Liver (tissue), 9 donors: ENCODE results near the gene MIF4GD. TPM values are rescaled to one million over a fixed set of nuclear protein-coding genes. Genes with fewer than 3 reads are reported as not detected.

ENCODE experiments used
- DNase-seq: peaks from one replicate; pipeline ENCODE4 v3.0.0-alpha.2; 2017; ENCODE audit warnings: low spot score
- H3K27ac ChIP-seq, 2 donors: one replicate each; pipeline ENCODE4 v1.7.0; 2013; ENCODE audit warnings: inconsistent platforms in 2 of 2, low read length in 2 of 2, control low read depth in 1 of 2, low read depth in 1 of 2, mild to moderate bottlenecking in 1 of 2
- H3K27me3 ChIP-seq, 4 donors: one replicate each; pipeline versions ENCODE4 v1.6.1 to v1.7.0; 2013; ENCODE audit warnings: low read length in 3 of 4, inconsistent platforms in 1 of 4, mild to moderate bottlenecking in 1 of 4, moderate library complexity in 1 of 4; ENCODE audit not compliant: control insufficient read depth in 4 of 4, insufficient read depth in 4 of 4
- H3K36me3 ChIP-seq, 4 donors: one replicate each; pipeline versions ENCODE4 v1.6.1 to v1.7.0; 2013; ENCODE audit warnings: low read length in 3 of 4, mild to moderate bottlenecking in 3 of 4, low read depth in 1 of 4, moderate library complexity in 1 of 4; ENCODE audit not compliant: control insufficient read depth in 4 of 4, insufficient read depth in 3 of 4
- H3K4me1 ChIP-seq, 4 donors: one replicate each; pipeline versions ENCODE4 v1.6.1 to v1.7.0; 2013; ENCODE audit warnings: low read length in 3 of 4, mild to moderate bottlenecking in 3 of 4, moderate library complexity in 1 of 4; ENCODE audit not compliant: control insufficient read depth in 4 of 4, insufficient read depth in 4 of 4
- H3K4me3 ChIP-seq, 3 donors: one replicate each; pipeline versions ENCODE4 v1.6.1 to v1.7.0; 2013; ENCODE audit warnings: low read length in 3 of 3, control low read depth in 1 of 3, low read depth in 1 of 3, mild to moderate bottlenecking in 1 of 3
- H3K9ac ChIP-seq, 2 donors: one replicate each; pipeline ENCODE4 v1.7.0; 2013; ENCODE audit warnings: low read length in 2 of 2, mild to moderate bottlenecking in 2 of 2, moderate library complexity in 2 of 2, control low read depth in 1 of 2, low read depth in 1 of 2
- H3K9me3 ChIP-seq, 4 donors: one replicate each; pipeline versions ENCODE4 v1.6.1 to v1.7.0; 2013; ENCODE audit warnings: low read length in 3 of 4; ENCODE audit not compliant: control insufficient read depth in 4 of 4
- ATF3 ChIP-seq: IDR thresholded peaks from 2 replicates; pipeline ENCODE4 v1.6.1; 2016; ENCODE audit warnings: antibody characterized with exemption
- EGR1 ChIP-seq, 2 donors: IDR thresholded peaks; 2 replicates each; pipeline ENCODE4 v1.6.1; 2016 to 2018; ENCODE audit warnings: antibody characterized with exemption in 2 of 2, low read depth in 2 of 2
- FOXA2 ChIP-seq: IDR thresholded peaks from 2 replicates; pipeline ENCODE4 v1.6.1; 2016; ENCODE audit warnings: antibody characterized with exemption
- HNF4A ChIP-seq, 2 donors: conservative IDR thresholded peaks; 2 replicates each; pipeline ENCODE4 v1.6.1; 2016; ENCODE audit warnings: antibody characterized with exemption in 2 of 2, mild to moderate bottlenecking in 2 of 2
- JUND ChIP-seq, 2 donors: IDR thresholded peaks; 2 replicates each; pipeline ENCODE4 v1.6.1; 2016; ENCODE audit warnings: antibody characterized with exemption in 2 of 2
- MAX ChIP-seq: IDR thresholded peaks from 2 replicates; pipeline ENCODE4 v1.6.1; 2016; ENCODE audit warnings: antibody characterized with exemption
- NR2F2 ChIP-seq: IDR thresholded peaks from 2 replicates; pipeline ENCODE4 v1.6.1; 2016; ENCODE audit warnings: antibody characterized with exemption
- RAD21 ChIP-seq, 2 donors: IDR thresholded peaks; 2 replicates each; pipeline ENCODE4 v1.6.1; 2016; ENCODE audit warnings: antibody characterized with exemption in 2 of 2, mild to moderate bottlenecking in 2 of 2
- REST ChIP-seq: IDR thresholded peaks from 2 replicates; pipeline ENCODE4 v1.6.1; 2016; ENCODE audit warnings: antibody characterized with exemption, mild to moderate bottlenecking
- RXRA ChIP-seq, 2 donors: IDR thresholded peaks; 2 replicates each; pipeline ENCODE4 v1.6.1; 2017 to 2018; ENCODE audit warnings: antibody characterized with exemption in 2 of 2, mild to moderate bottlenecking in 1 of 2
- SP1 ChIP-seq: IDR thresholded peaks from 2 replicates; pipeline ENCODE4 v1.6.1; 2018; ENCODE audit warnings: antibody characterized with exemption, mild to moderate bottlenecking
- TAF1 ChIP-seq: conservative IDR thresholded peaks from 2 replicates; pipeline ENCODE4 v1.6.1; 2016; ENCODE audit warnings: antibody characterized with exemption, mild to moderate bottlenecking
- YY1 ChIP-seq: IDR thresholded peaks from 2 replicates; pipeline ENCODE4 v1.6.1; 2016; ENCODE audit warnings: antibody characterized with exemption, mild to moderate bottlenecking
- WGBS: extraction: QIAGEN DNeasy Blood & Tissue Kit; methylation state at CpG from one replicate; pipeline ENCODE4 v1.1.7; 2013; 5-methylcytosine and 5-hydroxymethylcytosine counted together
- polyA plus RNA-seq, 2 donors: library from polyadenylated mRNA; stranded (reverse) in 1 of 2; unstranded in 1 of 2; fragments of 200-250 nt in 1 of 2; fragments of >200 nt in 1 of 2; fragmentation: Nextera tagmentation in 1 of 2; extraction: Ambion mirVana in 1 of 2; gene quantifications; one replicate each; pipeline versions ENCODE4 v1.2.1 to v1.2.3, GENCODE V29; 2013 to 2015
- total RNA-seq, 2 donors: library from RNA; depleted of rRNA; stranded (reverse); fragments of >200 nt; gene quantifications; one replicate each; pipeline ENCODE4 v1.2.3, GENCODE V29; 2014
- TF ChIP-seq, protein P1 (sequence below): fragments of 150-350 bp; IDR thresholded peaks from 2 replicates; pipeline ENCODE4 v1.5.1; 2017; ENCODE audit warnings: improper control_type of control experiment, low read depth, low read length; ENCODE audit not compliant: missing input control
- donor health status: healthy.
- donor health status: healthy.
- donor health status: healthy.
- donor health status: healthy.
- donor health status: healthy.

The MIF4GD gene
- total and polyA plus RNA-seq, 4 donors = 6.2 to 13.6 (median 9.7) TPM

DNA sequence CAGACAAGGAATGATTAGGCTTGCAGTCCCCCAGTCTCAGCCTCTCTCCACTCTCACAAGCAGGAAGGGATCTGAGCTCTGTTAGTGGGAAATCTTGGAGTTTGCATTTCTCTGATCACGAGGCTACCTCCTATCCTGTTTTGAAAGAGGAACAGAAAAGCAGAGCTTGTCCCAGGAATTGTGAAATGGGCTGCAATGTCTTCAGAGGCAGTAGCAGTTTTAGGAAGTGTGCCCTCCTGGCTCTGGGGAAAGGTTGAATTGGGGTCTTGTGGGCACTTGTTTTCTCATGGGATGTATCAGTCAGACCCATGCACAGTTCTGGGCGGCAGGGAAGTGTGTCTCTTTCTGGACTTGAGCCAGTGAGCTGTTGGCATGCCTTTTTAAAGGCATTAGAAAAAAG is 42.7 kb downstream of the MIF4GD start:
- Histone ChIP-seq H3K4me3 (no peak overlapping the region), H3K4me1 (no peaks in the 10 kb centered on the region), H3K9me3 (no peaks in the 10 kb centered on the region), H3K36me3 (peaks cover 10 to 72% (median 46%) of the 10 kb centered on the region in 4 donors), H3K27me3 (no peaks in the 10 kb centered on the region), H3K9ac (no peak overlapping the region), H3K27ac (no peak overlapping the region)
- WGBS = 59% methylated on average over 2 of the region's 2 CpGs
- TF ChIP-seq, protein P1, sequence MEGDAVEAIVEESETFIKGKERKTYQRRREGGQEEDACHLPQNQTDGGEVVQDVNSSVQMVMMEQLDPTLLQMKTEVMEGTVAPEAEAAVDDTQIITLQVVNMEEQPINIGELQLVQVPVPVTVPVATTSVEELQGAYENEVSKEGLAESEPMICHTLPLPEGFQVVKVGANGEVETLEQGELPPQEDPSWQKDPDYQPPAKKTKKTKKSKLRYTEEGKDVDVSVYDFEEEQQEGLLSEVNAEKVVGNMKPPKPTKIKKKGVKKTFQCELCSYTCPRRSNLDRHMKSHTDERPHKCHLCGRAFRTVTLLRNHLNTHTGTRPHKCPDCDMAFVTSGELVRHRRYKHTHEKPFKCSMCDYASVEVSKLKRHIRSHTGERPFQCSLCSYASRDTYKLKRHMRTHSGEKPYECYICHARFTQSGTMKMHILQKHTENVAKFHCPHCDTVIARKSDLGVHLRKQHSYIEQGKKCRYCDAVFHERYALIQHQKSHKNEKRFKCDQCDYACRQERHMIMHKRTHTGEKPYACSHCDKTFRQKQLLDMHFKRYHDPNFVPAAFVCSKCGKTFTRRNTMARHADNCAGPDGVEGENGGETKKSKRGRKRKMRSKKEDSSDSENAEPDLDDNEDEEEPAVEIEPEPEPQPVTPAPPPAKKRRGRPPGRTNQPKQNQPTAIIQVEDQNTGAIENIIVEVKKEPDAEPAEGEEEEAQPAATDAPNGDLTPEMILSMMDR = peak; percentile 1
- TF ChIP-seq MAX = no peak
- no peak for DNase-seq

GRCh38 chr17:75227729-75228128 is 43.3 kb downstream of the MIF4GD start:
- WGBS = 77% methylated on average over 5 of the region's 5 CpGs
- no peak for DNase-seq
- no peak for TF ChIP-seq SP1
- no peak for TF ChIP-seq RAD21 (IDR thresholded peaks at IDR 0.05)
- TF ChIP-seq HNF4A (conservative IDR thresholded peaks at IDR 0.05) = no peak
- TF ChIP-seq NR2F2 = no peak
- TF ChIP-seq, protein P1 = no peak
- TF ChIP-seq YY1 = no peak
- no peak for TF ChIP-seq FOXA2
- no peak for TF ChIP-seq EGR1 (IDR thresholded peaks at IDR 0.05; ENCODE audit: low read depth in 2 of 2)
- TF ChIP-seq JUND (IDR thresholded peaks at IDR 0.05) = no peak
- TF ChIP-seq RXRA (IDR thresholded peaks at IDR 0.05) = no peak
- no peak for TF ChIP-seq TAF1
- TF ChIP-seq REST = no peak
- TF ChIP-seq ATF3 = no peak
- H3K9me3 ChIP-seq = no peaks in the 10 kb centered on the region
- H3K4me3 ChIP-seq = no peak overlapping the region
- H3K36me3 ChIP-seq = peaks cover 7 to 68% (median 47%) of the 10 kb centered on the region in 4 donors
- H3K27me3 ChIP-seq = no peaks in the 10 kb centered on the region
- no peak overlapping the region for H3K9ac ChIP-seq
- no peaks in the 10 kb centered on the region for H3K4me1 ChIP-seq
- no peak overlapping the region for H3K27ac ChIP-seq
